ENCODE results near the gene CTBP2.

- TF ChIP-seq, protein P1, sequence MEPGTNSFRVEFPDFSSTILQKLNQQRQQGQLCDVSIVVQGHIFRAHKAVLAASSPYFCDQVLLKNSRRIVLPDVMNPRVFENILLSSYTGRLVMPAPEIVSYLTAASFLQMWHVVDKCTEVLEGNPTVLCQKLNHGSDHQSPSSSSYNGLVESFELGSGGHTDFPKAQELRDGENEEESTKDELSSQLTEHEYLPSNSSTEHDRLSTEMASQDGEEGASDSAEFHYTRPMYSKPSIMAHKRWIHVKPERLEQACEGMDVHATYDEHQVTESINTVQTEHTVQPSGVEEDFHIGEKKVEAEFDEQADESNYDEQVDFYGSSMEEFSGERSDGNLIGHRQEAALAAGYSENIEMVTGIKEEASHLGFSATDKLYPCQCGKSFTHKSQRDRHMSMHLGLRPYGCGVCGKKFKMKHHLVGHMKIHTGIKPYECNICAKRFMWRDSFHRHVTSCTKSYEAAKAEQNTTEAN (CRISPR knock-in tag; IDR thresholded peaks at IDR 0.05) = no peak
- TF ChIP-seq, protein P2, sequence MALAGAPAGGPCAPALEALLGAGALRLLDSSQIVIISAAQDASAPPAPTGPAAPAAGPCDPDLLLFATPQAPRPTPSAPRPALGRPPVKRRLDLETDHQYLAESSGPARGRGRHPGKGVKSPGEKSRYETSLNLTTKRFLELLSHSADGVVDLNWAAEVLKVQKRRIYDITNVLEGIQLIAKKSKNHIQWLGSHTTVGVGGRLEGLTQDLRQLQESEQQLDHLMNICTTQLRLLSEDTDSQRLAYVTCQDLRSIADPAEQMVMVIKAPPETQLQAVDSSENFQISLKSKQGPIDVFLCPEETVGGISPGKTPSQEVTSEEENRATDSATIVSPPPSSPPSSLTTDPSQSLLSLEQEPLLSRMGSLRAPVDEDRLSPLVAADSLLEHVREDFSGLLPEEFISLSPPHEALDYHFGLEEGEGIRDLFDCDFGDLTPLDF (CRISPR knock-in tag; IDR thresholded peaks at IDR 0.05) = no peak
- TF ChIP-seq, protein P3, sequence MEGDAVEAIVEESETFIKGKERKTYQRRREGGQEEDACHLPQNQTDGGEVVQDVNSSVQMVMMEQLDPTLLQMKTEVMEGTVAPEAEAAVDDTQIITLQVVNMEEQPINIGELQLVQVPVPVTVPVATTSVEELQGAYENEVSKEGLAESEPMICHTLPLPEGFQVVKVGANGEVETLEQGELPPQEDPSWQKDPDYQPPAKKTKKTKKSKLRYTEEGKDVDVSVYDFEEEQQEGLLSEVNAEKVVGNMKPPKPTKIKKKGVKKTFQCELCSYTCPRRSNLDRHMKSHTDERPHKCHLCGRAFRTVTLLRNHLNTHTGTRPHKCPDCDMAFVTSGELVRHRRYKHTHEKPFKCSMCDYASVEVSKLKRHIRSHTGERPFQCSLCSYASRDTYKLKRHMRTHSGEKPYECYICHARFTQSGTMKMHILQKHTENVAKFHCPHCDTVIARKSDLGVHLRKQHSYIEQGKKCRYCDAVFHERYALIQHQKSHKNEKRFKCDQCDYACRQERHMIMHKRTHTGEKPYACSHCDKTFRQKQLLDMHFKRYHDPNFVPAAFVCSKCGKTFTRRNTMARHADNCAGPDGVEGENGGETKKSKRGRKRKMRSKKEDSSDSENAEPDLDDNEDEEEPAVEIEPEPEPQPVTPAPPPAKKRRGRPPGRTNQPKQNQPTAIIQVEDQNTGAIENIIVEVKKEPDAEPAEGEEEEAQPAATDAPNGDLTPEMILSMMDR (IDR thresholded peaks at IDR 0.05) = no peak
- TF ChIP-seq SOX15 (CRISPR knock-in tag; IDR thresholded peaks at IDR 0.05) (no peak), GABPB1 (CRISPR knock-in tag; IDR thresholded peaks at IDR 0.05) (no peak), ZNF232 (CRISPR knock-in tag; IDR thresholded peaks at IDR 0.05) (no peak), FOXP4 (CRISPR knock-in tag; IDR thresholded peaks at IDR 0.05) (no peak), ZNF512 (CRISPR knock-in tag; IDR thresholded peaks at IDR 0.05; ENCODE audit: borderline replicate concordance) (no peak), NR2C2 (CRISPR knock-in tag; IDR thresholded peaks at IDR 0.05) (no peak), FOXK1 (CRISPR knock-in tag; IDR thresholded peaks at IDR 0.05) (no peak), ELF4 (CRISPR knock-in tag; IDR thresholded peaks at IDR 0.05; ENCODE audit: low read depth) (no peak), ESRRA (CRISPR knock-in tag; IDR thresholded peaks at IDR 0.05; ENCODE audit: borderline replicate concordance) (no peak), ARID4B (CRISPR knock-in tag; IDR thresholded peaks at IDR 0.05; ENCODE audit: borderline replicate concordance) (no peak)
- TF ChIP-seq, protein P4, sequence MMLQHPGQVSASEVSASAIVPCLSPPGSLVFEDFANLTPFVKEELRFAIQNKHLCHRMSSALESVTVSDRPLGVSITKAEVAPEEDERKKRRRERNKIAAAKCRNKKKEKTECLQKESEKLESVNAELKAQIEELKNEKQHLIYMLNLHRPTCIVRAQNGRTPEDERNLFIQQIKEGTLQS (CRISPR knock-in tag; conservative IDR thresholded peaks at IDR 0.05) = no peak
These were observed 44.0 kb upstream of the CTBP2 start for GRCh38 chr10:125204400-125204799.

Data from WTC11 (cell line).